Stomach smooth muscle (tissue), 2 donors: ENCODE measurements around the gene ZSCAN21.

ENCODE experiments used
- H3K27ac ChIP-seq: one replicate; pipeline ENCODE4 v1.7.0; 2013; ENCODE audit warnings: mild to moderate bottlenecking, low read length, inconsistent platforms
- H3K27me3 ChIP-seq, 2 donors: one replicate each; pipeline ENCODE4 v1.7.0; 2013; ENCODE audit warnings: low read length in 2 of 2; ENCODE audit not compliant: insufficient read depth in 2 of 2, control insufficient read depth in 1 of 2
- H3K36me3 ChIP-seq, 2 donors: one replicate each; pipeline ENCODE4 v1.7.0; 2013; ENCODE audit warnings: low read length in 2 of 2; ENCODE audit not compliant: control insufficient read depth in 2 of 2, insufficient read depth in 2 of 2
- H3K4me1 ChIP-seq: one replicate; pipeline ENCODE4 v1.7.0; 2013; ENCODE audit warnings: low read length; ENCODE audit not compliant: control insufficient read depth, insufficient read depth
- H3K4me3 ChIP-seq, 2 donors: one replicate each; pipeline ENCODE4 v1.7.0; 2013; ENCODE audit warnings: low read length in 2 of 2
- H3K9ac ChIP-seq, 2 donors: one replicate each; pipeline ENCODE4 v1.7.0; 2013; ENCODE audit warnings: low read length in 2 of 2, mild to moderate bottlenecking in 1 of 2
- H3K9me3 ChIP-seq, 2 donors: one replicate each; pipeline ENCODE4 v1.7.0; 2013; ENCODE audit warnings: low read length in 2 of 2; ENCODE audit not compliant: control insufficient read depth in 2 of 2
- donor health status: healthy.
- donor health status: Pancreatic carcinoma.

The ZSCAN21 gene

GRCh38 chr7:100111914-100112313 lies 62.3 kb downstream of the ZSCAN21 start:
- no peak overlapping the region for H3K4me3 ChIP-seq
- no peak overlapping the region for H3K9ac ChIP-seq
- H3K27ac ChIP-seq = no peak overlapping the region
- peaks cover 21 to 40% of the 10 kb centered on the region in 2 donors for H3K36me3 ChIP-seq
- H3K27me3 ChIP-seq = no peaks in the 10 kb centered on the region
- H3K4me1 ChIP-seq = no peaks in the 10 kb centered on the region
- no peaks in the 10 kb centered on the region for H3K9me3 ChIP-seq
